22Rv1 (cell line): Measurements from ENCODE around the gene MAGOH.

Source experiments
- H3K27ac ChIP-seq: fragments of 450-650 bp; 2 replicates; pipeline ENCODE4 v1.5.1; 2017
- ZFX ChIP-seq: fragments of 450-650 bp; IDR thresholded peaks from 2 replicates; pipeline ENCODE4 v1.6.1; 2017; ENCODE audit warnings: antibody characterized with exemption, borderline replicate concordance
- TF ChIP-seq, protein P1 (sequence below): fragments of 450-650 bp; IDR thresholded peaks from 2 replicates; pipeline ENCODE4 v1.5.1; 2017; ENCODE audit warnings: mild to moderate bottlenecking

The MAGOH gene

GRCh38 chr1:53182716-53183094 lies 55.6 kb downstream of the MAGOH start:
- no peak overlapping the region for H3K27ac ChIP-seq
- TF ChIP-seq ZFX = no peak
- TF ChIP-seq, protein P1, sequence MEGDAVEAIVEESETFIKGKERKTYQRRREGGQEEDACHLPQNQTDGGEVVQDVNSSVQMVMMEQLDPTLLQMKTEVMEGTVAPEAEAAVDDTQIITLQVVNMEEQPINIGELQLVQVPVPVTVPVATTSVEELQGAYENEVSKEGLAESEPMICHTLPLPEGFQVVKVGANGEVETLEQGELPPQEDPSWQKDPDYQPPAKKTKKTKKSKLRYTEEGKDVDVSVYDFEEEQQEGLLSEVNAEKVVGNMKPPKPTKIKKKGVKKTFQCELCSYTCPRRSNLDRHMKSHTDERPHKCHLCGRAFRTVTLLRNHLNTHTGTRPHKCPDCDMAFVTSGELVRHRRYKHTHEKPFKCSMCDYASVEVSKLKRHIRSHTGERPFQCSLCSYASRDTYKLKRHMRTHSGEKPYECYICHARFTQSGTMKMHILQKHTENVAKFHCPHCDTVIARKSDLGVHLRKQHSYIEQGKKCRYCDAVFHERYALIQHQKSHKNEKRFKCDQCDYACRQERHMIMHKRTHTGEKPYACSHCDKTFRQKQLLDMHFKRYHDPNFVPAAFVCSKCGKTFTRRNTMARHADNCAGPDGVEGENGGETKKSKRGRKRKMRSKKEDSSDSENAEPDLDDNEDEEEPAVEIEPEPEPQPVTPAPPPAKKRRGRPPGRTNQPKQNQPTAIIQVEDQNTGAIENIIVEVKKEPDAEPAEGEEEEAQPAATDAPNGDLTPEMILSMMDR = no peak

DNA sequence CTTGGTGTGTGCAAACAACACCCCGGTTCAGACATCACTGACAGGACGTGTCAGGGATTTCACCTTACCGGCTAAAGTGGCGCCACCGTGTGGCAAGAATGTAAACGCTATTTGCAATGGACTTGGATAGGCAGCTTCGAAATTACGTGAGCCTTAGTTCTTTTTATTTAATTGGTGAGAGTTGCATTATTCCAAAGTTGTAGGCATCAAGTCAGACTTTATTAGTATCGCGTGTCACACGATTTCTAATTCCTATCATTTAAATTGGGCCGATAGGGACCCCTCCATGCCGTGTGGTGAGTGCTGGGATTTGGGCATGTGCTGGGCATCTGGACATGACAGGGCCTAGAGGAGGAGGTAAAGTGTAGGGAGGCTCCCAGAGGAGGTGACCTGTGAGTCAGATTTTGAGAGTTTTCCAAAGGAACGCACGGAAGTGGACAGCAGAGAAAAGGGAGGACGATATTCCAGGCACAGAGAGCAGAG lies 56.2 kb downstream of the MAGOH start:
- TF ChIP-seq, protein P1 = peak; percentile 94
- no peak for TF ChIP-seq ZFX
- H3K27ac ChIP-seq = no peak overlapping the region

DNA sequence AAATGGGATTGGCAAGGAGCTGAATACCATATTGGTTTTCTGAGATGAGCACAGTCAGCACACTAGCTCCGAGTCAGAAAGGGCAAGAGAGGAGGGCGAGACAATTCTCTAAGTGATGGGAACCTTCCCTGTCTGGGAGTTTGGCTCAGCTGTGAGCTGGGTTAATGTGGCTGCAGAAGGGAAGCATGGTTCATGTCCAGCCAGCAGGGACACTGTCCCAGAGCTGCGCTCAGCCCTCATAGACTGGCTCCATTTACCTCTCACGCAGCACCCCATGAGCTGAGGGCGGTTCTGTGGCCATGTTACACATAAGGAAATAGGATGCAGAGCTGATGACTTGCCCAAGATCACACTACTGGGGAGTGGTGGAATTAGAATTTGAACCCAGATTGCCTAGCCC lies 57.4 kb downstream of the MAGOH start:
- no peak for TF ChIP-seq ZFX
- TF ChIP-seq, protein P1 = no peak
- no peak overlapping the region for H3K27ac ChIP-seq

GRCh38 chr1:53180226-53180625 lies 58.1 kb downstream of the MAGOH start:
- no peak overlapping the region for H3K27ac ChIP-seq
- no peak for TF ChIP-seq ZFX
- TF ChIP-seq, protein P1 = no peak
